Adipocyte (in vitro differentiated cells): ENCODE results near the gene HMCN2.

ENCODE experiments used
- DNase-seq: peaks from one replicate; pipeline ENCODE4 v3.0.0-alpha.2; 2015; ENCODE audit warnings: low read depth
- H3K27me3 ChIP-seq: replicated peaks from 2 replicates; pipeline ENCODE4 v1.7.0; 2013; ENCODE audit warnings: mild to moderate bottlenecking, low read length, moderate library complexity; ENCODE audit not compliant: control insufficient read depth, insufficient read depth
- H3K36me3 ChIP-seq: 2 replicates; pipeline ENCODE4 v1.7.0; 2013; ENCODE audit warnings: low read length, mild to moderate bottlenecking, moderate library complexity; ENCODE audit not compliant: control insufficient read depth, insufficient read depth, severe bottlenecking
- H3K4me1 ChIP-seq: 2 replicates; pipeline ENCODE4 v1.7.0; 2013; ENCODE audit warnings: mild to moderate bottlenecking, low read length, moderate library complexity; ENCODE audit not compliant: control insufficient read depth, insufficient read depth
- H3K4me3 ChIP-seq: 2 replicates; pipeline ENCODE4 v1.7.0; 2013; ENCODE audit warnings: mild to moderate bottlenecking, low read length, moderate library complexity
- H3K9ac ChIP-seq: 2 replicates; pipeline ENCODE4 v1.7.0; 2013; ENCODE audit warnings: mild to moderate bottlenecking, low read length, moderate library complexity
- H3K9me3 ChIP-seq: 2 replicates; pipeline ENCODE4 v1.7.0; 2013; ENCODE audit warnings: mild to moderate bottlenecking, low read length, moderate library complexity; ENCODE audit not compliant: control insufficient read depth

The HMCN2 gene

DNA sequence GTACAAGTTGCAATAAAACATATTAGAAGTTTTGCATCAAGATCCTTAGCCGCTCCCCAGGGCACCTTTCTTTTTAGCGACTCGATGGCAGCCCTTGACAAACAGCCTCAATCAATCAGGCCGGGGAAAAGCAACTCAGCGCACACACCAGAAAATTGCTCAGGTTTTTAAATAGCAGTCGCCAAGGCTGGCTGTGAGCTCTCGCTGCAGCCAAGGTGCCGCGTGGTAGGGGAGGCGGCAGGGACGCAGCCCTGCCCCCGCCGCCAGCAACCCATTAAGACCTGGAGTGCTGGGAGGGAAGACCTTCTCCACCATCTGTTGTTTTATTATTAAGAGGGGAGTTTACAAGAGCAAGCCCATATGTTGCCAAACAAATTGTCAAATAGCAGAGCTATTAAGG is 201.8 kb downstream of the HMCN2 start:
- H3K4me1 ChIP-seq, result no peaks in the 10 kb centered on the region
- H3K9me3 ChIP-seq, result no peaks in the 10 kb centered on the region
- no peaks in the 10 kb centered on the region for H3K27me3 ChIP-seq
- DNase-seq, result no peak
- no peak overlapping the region for H3K9ac ChIP-seq
- H3K36me3 ChIP-seq, result peaks cover 96% of the 10 kb centered on the region
- no peak overlapping the region for H3K4me3 ChIP-seq

DNA sequence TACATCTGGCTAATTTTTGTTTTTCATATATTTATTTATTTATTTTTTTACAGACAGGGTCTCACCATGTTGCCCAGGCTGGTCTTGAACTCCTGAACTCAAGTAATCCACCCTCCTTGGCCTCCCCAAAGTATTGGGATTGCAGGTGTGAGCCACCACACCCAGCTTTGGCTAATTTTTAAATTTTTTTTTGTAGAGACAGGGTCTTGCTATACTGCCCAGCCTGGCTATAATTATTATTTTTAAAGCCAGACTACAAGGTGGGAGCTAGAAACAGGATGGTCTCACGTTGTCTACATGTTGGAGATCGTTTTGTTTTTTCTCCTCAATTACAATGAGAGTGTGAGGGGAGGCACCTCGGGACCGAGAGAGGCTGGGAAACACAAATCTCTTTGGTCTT is 203.0 kb downstream of the HMCN2 start:
- H3K36me3 ChIP-seq, result peaks cover 96% of the 10 kb centered on the region
- H3K4me1 ChIP-seq, result no peaks in the 10 kb centered on the region
- H3K9me3 ChIP-seq, result no peaks in the 10 kb centered on the region
- H3K4me3 ChIP-seq, result no peak overlapping the region
- H3K27me3 ChIP-seq, result no peaks in the 10 kb centered on the region
- no peak overlapping the region for H3K9ac ChIP-seq
- no peak for DNase-seq

DNA sequence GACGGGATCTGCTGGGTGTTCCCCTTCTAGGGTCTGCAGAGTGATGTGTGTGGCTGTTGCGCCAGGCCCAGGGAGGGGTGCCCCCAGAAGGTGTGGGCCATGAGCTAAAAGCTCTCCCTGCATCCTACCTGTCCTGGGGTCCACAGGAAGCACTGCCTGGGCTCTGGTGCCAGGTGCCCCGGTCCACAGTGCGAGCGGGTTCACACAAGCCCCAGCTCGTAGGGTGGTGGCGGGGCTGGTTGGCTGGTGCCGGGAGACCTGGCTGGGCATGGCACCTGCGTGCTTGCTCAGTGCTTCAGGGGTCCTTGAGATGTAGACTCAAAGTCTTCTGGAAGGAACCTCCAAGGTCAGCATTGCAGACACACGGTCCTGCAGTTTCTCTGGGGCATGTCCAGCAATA is 204.7 kb downstream of the HMCN2 start:
- H3K4me1 ChIP-seq, result no peaks in the 10 kb centered on the region
- no peak overlapping the region for H3K9ac ChIP-seq
- no peak overlapping the region for H3K4me3 ChIP-seq
- no peaks in the 10 kb centered on the region for H3K9me3 ChIP-seq
- H3K36me3 ChIP-seq, result peaks cover 97% of the 10 kb centered on the region
- no peak for DNase-seq
- no peaks in the 10 kb centered on the region for H3K27me3 ChIP-seq

DNA sequence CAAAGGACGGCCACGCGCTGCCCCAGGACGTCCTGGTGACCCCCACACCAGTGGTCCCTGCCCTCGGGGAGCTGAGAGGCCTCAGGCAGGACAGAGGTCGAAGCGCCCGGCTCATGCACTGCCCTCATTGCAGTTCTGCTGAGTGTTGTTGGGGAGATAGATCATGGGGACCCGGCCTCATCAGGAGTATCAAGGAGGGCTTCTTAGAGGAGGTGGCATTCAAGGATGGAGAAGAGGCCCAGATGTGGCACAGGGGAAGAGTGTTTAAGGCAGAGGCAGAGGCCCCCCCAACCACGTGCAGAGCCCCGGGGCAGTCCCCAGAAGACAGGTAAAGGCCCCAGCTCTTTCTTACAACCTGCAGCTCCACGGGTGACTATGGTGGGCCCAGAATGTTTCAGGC is 205.4 kb downstream of the HMCN2 start:
- no peaks in the 10 kb centered on the region for H3K9me3 ChIP-seq
- no peak overlapping the region for H3K4me3 ChIP-seq
- no peaks in the 10 kb centered on the region for H3K4me1 ChIP-seq
- H3K27me3 ChIP-seq, result no peaks in the 10 kb centered on the region
- no peak for DNase-seq
- no peak overlapping the region for H3K9ac ChIP-seq
- peaks cover 96% of the 10 kb centered on the region for H3K36me3 ChIP-seq

DNA sequence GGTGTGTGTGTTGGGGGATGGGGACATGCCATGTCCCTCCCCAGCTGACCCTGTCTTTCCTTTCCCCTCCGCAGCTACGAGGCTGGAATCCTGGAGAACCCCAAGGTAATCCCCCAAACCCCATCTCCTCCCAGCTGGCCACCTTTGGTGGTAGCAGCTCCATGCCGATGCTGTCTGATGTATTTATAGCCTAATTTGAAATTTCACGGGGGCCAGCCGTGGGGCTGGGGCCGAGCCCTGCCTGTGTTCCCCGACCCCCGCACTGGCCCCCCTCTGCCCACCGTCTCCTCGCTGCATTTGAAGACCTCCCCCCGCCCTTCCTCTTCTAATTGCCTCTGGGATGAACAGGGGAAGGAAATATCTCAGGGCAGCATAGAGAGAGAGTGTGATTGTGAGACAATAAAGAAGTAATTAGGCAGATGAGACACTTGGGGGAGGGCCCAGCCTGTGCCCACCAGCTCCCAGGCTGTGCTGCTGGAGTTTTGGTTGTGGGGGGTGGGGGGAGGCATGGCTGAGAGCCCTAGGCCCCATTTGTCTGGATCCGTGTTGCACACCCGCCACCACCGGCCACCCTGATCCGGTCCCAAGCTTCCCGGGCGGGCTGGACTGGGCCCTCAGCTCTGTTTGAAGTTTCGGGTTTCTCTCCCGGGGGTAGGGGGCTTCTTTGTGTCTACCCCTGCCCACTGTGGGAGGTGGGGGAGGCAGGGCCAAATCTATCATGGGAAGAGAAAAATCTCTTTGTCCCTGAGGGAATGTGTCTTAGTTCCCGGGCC is 206.0 kb downstream of the HMCN2 start:
- H3K9ac ChIP-seq, result no peak overlapping the region
- H3K9me3 ChIP-seq, result no peaks in the 10 kb centered on the region
- H3K4me3 ChIP-seq, result no peak overlapping the region
- no peaks in the 10 kb centered on the region for H3K27me3 ChIP-seq
- no peaks in the 10 kb centered on the region for H3K4me1 ChIP-seq
- peaks cover 96% of the 10 kb centered on the region for H3K36me3 ChIP-seq
- DNase-seq, result no peak

DNA sequence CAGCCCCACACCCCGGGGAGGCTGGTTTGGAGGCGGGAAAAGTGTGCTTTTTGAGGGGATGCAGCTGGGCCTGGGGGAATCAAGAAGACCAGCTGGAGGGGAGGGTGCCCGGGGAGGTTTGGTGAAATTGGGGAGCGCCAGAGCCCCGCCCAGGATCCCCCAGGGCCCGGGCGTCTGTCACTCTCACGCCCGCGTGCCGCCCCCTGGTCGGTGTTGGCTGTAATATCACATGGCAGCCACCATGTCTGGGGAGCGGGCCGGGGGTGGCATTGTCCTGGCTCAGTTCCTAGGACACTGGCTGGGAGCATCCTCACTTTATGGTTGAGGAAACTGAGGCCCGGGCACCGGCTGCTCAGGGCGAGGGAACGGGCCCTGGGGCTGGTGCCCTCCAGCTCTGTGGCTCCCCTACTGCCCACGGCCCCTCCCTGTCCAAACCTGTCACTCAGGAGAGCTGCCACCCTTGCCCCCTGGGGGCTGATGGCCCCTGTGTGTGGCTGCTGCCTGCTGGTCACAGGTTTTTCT is 206.7 kb downstream of the HMCN2 start:
- no peaks in the 10 kb centered on the region for H3K27me3 ChIP-seq
- H3K9me3 ChIP-seq, result no peaks in the 10 kb centered on the region
- no peak for DNase-seq
- peaks cover 96% of the 10 kb centered on the region for H3K36me3 ChIP-seq
- H3K9ac ChIP-seq, result no peak overlapping the region
- H3K4me3 ChIP-seq, result no peak overlapping the region
- H3K4me1 ChIP-seq, result no peaks in the 10 kb centered on the region

DNA sequence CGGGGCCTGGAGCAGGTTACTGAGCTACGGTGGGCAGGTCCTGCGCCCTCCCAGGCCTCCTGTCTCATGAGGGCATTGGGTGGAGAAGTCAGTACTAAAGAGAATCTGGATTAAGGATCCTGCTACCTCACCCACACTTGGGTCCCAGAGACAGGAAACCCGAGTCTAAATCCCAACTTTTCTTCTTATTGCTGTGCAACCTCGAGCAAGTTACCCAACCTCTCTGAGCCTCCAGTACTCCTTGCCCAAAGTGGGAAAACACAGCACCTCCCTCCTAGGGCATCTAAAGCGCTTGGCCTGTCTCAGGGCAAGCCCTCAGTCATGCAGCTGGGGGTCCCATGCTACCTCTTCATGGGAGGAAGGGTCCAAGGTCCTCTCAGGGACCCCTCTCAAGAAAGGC is 207.4 kb downstream of the HMCN2 start:
- Histone ChIP-seq H3K27me3 (no peaks in the 10 kb centered on the region), H3K4me1 (no peaks in the 10 kb centered on the region)

DNA sequence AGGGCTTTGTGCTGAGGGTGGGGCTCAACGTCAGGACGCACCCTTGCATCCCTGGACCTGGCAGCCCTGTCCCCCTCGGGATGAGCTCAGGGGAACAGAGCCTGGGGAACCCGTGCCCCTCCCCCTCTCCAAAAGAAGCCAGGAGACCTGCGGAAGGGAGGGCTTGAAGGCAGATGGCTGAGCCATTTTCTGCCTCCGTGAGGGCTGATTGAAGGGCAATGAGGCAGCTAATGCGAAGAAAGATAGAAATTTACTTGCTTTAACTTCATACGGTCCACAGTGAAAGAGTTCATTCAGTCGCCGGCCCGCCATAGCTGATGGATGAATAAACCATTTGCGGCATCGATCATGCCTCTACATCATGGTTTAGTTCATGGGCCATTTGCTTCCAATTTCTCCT is 208.0 kb downstream of the HMCN2 start:
- Histone ChIP-seq H3K27me3 (no peaks in the 10 kb centered on the region), H3K9ac (no peak overlapping the region), H3K36me3 (peaks cover 96% of the 10 kb centered on the region), H3K4me3 (no peak overlapping the region), H3K4me1 (no peaks in the 10 kb centered on the region), H3K9me3 (no peaks in the 10 kb centered on the region)
- no peak for DNase-seq

More for the DNA sequence above, 207.4 kb downstream of the HMCN2 start:
- no peak for DNase-seq
- Histone ChIP-seq H3K4me3 (no peak overlapping the region), H3K9ac (no peak overlapping the region), H3K36me3 (peaks cover 96% of the 10 kb centered on the region), H3K9me3 (no peaks in the 10 kb centered on the region)

DNA sequence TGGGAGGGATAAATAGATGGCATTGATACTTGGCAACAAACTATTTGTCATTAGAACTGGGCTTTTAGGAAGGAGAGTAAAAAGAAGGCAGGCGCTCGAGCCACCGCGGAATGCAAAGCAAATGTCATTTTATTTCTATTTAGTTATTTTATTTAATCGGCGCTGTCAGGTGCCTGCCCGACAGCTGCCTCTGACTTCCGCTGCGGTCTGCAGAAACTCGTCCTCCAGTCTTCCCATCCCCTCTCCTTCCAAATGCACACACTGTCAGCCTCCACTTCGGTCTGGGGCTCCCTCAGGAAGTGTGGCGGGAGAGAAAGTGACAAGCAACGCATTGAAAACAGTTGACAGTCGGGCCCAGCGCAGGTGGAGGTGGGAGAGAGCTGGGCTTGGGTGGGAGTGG is 208.5 kb downstream of the HMCN2 start:
- no peak for DNase-seq
- peaks cover 95% of the 10 kb centered on the region for H3K36me3 ChIP-seq
- H3K4me3 ChIP-seq, result no peak overlapping the region
- H3K9ac ChIP-seq, result no peak overlapping the region
- H3K4me1 ChIP-seq, result no peaks in the 10 kb centered on the region
- H3K9me3 ChIP-seq, result no peaks in the 10 kb centered on the region
- no peaks in the 10 kb centered on the region for H3K27me3 ChIP-seq

DNA sequence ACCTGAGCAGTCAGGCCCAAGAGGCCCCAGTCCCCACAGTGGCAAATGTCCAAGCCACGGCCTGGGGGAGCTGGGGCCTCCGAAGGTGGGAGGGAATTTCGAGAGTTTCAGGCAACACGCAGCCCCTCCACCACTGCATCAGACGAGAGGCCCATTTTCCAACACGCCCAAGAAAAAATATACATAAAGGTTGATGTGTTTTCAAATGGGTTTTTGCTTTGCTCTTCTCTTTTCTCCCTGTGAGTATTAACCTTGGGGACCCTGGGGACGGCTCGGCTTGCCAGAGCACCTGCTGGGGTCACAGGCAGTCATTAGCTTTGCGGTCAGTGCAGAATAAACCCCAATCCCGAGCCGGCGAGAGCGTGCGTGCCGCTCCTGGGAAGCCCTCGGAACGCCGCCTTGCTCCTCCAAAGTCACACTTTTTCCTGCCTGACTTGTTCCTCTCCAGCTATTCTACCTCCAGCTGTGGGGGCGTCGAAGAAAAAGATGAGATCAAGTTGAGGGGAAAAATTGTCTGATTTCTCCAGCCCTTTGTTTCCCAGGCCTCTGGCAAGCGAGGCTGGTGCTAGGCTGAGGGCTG is 210.7 kb downstream of the HMCN2 start:
- Histone ChIP-seq H3K27me3 (no peaks in the 10 kb centered on the region), H3K4me1 (no peaks in the 10 kb centered on the region), H3K9me3 (no peaks in the 10 kb centered on the region)

DNA sequence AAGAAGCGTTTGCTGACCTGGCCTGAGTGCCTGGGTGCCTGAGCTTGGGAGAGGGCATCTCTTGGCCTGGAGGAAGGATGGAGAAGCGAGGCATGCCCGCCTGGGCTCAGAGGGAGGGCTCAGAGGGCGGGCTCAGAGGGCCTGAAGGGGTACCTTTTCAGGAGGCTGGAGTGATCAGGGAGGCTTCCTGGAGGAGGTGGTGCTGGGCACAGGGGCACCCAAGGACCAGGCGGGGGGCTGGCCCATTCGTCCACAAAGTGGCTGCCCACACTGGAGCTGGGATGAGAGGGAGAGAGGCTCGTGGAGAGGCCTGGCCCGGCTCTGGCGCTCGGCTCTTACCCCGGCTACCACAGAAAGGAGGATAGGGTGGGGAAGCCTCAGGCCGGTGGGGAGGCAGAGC is 212.0 kb downstream of the HMCN2 start:
- Histone ChIP-seq H3K9ac (no peak overlapping the region), H3K27me3 (no peaks in the 10 kb centered on the region), H3K4me1 (no peaks in the 10 kb centered on the region), H3K4me3 (no peak overlapping the region), H3K36me3 (peaks cover 95% of the 10 kb centered on the region), H3K9me3 (no peaks in the 10 kb centered on the region)
- DNase-seq, result no peak

More for the DNA sequence above, 210.7 kb downstream of the HMCN2 start:
- H3K4me3 ChIP-seq, result no peak overlapping the region
- peaks cover 95% of the 10 kb centered on the region for H3K36me3 ChIP-seq
- no peak overlapping the region for H3K9ac ChIP-seq
- no peak for DNase-seq
